H9 (cell line): ENCODE measurements around the gene ENAM. TPM values are rescaled to one million over a fixed set of nuclear protein-coding genes. Genes with fewer than 3 reads are reported as not detected.

Experiments used
- DNase-seq: peaks from one replicate; pipeline ENCODE4 v3.0.0-alpha.2; 2017
- H2AFZ ChIP-seq: one replicate; pipeline ENCODE4 v1.6.1; 2013; ENCODE audit warnings: mild to moderate bottlenecking, low read length, control low read depth, moderate library complexity
- H2AK5ac ChIP-seq: 2 replicates; pipeline ENCODE4 v1.6.1; 2013; ENCODE audit warnings: low read length, control low read depth, mixed read lengths; ENCODE audit not compliant: insufficient read length
- H2BK120ac ChIP-seq: one replicate; pipeline ENCODE4 v1.6.1; 2013; ENCODE audit warnings: low read depth, mild to moderate bottlenecking, low read length, control low read depth, inconsistent platforms; ENCODE audit not compliant: poor library complexity, severe bottlenecking
- H2BK12ac ChIP-seq: 2 replicates; pipeline ENCODE4 v1.6.1; 2013; ENCODE audit warnings: low read length, control low read depth, mixed read lengths, low read depth; ENCODE audit not compliant: insufficient read length
- H2BK15ac ChIP-seq: 2 replicates; pipeline ENCODE4 v1.6.1; 2013; ENCODE audit warnings: low read depth, low read length, control low read depth
- H2BK20ac ChIP-seq: one replicate; pipeline ENCODE4 v1.6.1; 2013; ENCODE audit warnings: low read depth, mild to moderate bottlenecking, low read length, control low read depth, inconsistent platforms; ENCODE audit not compliant: poor library complexity, severe bottlenecking
- H2BK5ac ChIP-seq: 2 replicates; pipeline ENCODE4 v1.6.1; 2013; ENCODE audit warnings: low read length, control low read depth, mixed read lengths; ENCODE audit not compliant: insufficient read length
- H3K14ac ChIP-seq: 2 replicates; pipeline ENCODE4 v1.6.1; 2013; ENCODE audit warnings: low read length, control low read depth; ENCODE audit not compliant: insufficient read depth
- H3K18ac ChIP-seq: 2 replicates; pipeline ENCODE4 v1.6.1; 2013; ENCODE audit warnings: low read depth, mild to moderate bottlenecking, mixed read lengths, low read length, control low read depth; ENCODE audit not compliant: insufficient read length
- H3K23ac ChIP-seq: 2 replicates; pipeline ENCODE4 v1.6.1; 2013; ENCODE audit warnings: low read length, control low read depth, mixed read lengths, low read depth; ENCODE audit not compliant: insufficient read length
- H3K23me2 ChIP-seq: 2 replicates; pipeline ENCODE4 v1.6.1; 2013; ENCODE audit warnings: low read depth, mild to moderate bottlenecking, mixed read lengths, low read length, control low read depth; ENCODE audit not compliant: insufficient read length, poor library complexity, severe bottlenecking
- H3K27ac ChIP-seq: 2 replicates; pipeline ENCODE4 v1.5.1; 2013; ENCODE audit warnings: low read length, control low read depth, mixed read lengths, low read depth; ENCODE audit not compliant: insufficient read length
- H3K27me3 ChIP-seq: 2 replicates; pipeline ENCODE4 v1.6.1; 2013; ENCODE audit warnings: low read length, control low read depth, inconsistent platforms; ENCODE audit not compliant: insufficient read depth
- H3K4ac ChIP-seq: 2 replicates; pipeline ENCODE4 v1.6.1; 2013; ENCODE audit warnings: low read depth, mild to moderate bottlenecking, control low read depth, inconsistent platforms, low read length, moderate library complexity
- H3K4me1 ChIP-seq: 2 replicates; pipeline ENCODE4 v1.6.1; 2013; ENCODE audit warnings: low read length, control low read depth, inconsistent platforms; ENCODE audit not compliant: insufficient read depth
- H3K4me2 ChIP-seq: 2 replicates; pipeline ENCODE4 v1.6.1; 2013; ENCODE audit warnings: low read length, control low read depth, mixed read lengths; ENCODE audit not compliant: insufficient read length, insufficient read depth
- H3K56ac ChIP-seq: 2 replicates; pipeline ENCODE4 v1.6.1; 2013; ENCODE audit warnings: low read depth, mild to moderate bottlenecking, mixed read lengths, low read length, control low read depth; ENCODE audit not compliant: insufficient read length
- H3K79me1 ChIP-seq: 2 replicates; pipeline ENCODE4 v1.6.1; 2013; ENCODE audit warnings: low read depth, mild to moderate bottlenecking, moderate library complexity, low read length, control low read depth, inconsistent platforms; ENCODE audit not compliant: insufficient read depth, poor library complexity, severe bottlenecking
- H3K79me2 ChIP-seq: 2 replicates; pipeline ENCODE4 v1.6.1; 2013; ENCODE audit warnings: low read length, control low read depth, inconsistent platforms; ENCODE audit not compliant: insufficient read depth
- H3K9ac ChIP-seq: 2 replicates; pipeline ENCODE4 v1.6.1; 2013; ENCODE audit warnings: low read length, control low read depth, mixed read lengths; ENCODE audit not compliant: insufficient read length; ENCODE audit errors: extremely low read depth
- H3K9me3 ChIP-seq: one replicate; pipeline ENCODE4 v1.6.1; 2013; ENCODE audit warnings: low read depth, low read length, inconsistent platforms; ENCODE audit not compliant: control insufficient read depth
- H3T11ph ChIP-seq: one replicate; pipeline ENCODE4 v1.6.1; 2013; ENCODE audit warnings: mild to moderate bottlenecking, low read length, control low read depth, inconsistent platforms
- H4K20me1 ChIP-seq: one replicate; pipeline ENCODE4 v1.6.1; 2013; ENCODE audit not compliant: control insufficient read depth, insufficient read length, insufficient read depth
- H4K5ac ChIP-seq: 2 replicates; pipeline ENCODE4 v1.6.1; 2013; ENCODE audit warnings: low read depth, mild to moderate bottlenecking, mixed read lengths, low read length, control low read depth; ENCODE audit not compliant: insufficient read length
- H4K8ac ChIP-seq: replicated peaks from 2 replicates; pipeline ENCODE4 v1.6.1; 2013; ENCODE audit warnings: low read length, control low read depth, mixed read lengths, low read depth; ENCODE audit not compliant: insufficient read length
- H4K91ac ChIP-seq: 2 replicates; pipeline ENCODE4 v1.6.1; 2013; ENCODE audit warnings: low read depth, mild to moderate bottlenecking, moderate library complexity, mixed read lengths, low read length, control low read depth; ENCODE audit not compliant: insufficient read length
- H3K27ac Mint-ChIP-seq, 3 experiments: 2 replicates in 2 of 3; 3 replicates in 1 of 3; pipeline ENCODE4 v1.8.0; 2020 to 2021; ENCODE audit warnings: mixed read lengths in 3 of 3, mild to moderate bottlenecking in 1 of 3, moderate library complexity in 1 of 3
- H3K27me3 Mint-ChIP-seq: 2 replicates; pipeline ENCODE4 v1.8.0; 2021; ENCODE audit warnings: low read depth, mild to moderate bottlenecking, moderate library complexity, mixed read lengths
- H3K36me3 Mint-ChIP-seq, 3 experiments: 2 replicates in 2 of 3; 3 replicates in 1 of 3; pipeline ENCODE4 v1.8.0; 2020 to 2021; ENCODE audit warnings: low read depth in 3 of 3, mixed read lengths in 3 of 3; ENCODE audit not compliant: insufficient read depth in 1 of 3
- H3K4me1 Mint-ChIP-seq, 2 experiments: 2 replicates each; pipeline ENCODE4 v1.8.0; 2020; ENCODE audit warnings: mixed read lengths in 2 of 2
- H3K4me3 Mint-ChIP-seq, 2 experiments: 2 replicates in 1 of 2; 3 replicates in 1 of 2; pipeline ENCODE4 v1.8.0; 2020 to 2021; ENCODE audit warnings: mild to moderate bottlenecking in 2 of 2, mixed read lengths in 2 of 2, moderate library complexity in 1 of 2
- H3K9me3 Mint-ChIP-seq, 2 experiments: 2 replicates in 1 of 2; 3 replicates in 1 of 2; pipeline ENCODE4 v1.8.0; 2020; ENCODE audit warnings: mild to moderate bottlenecking in 2 of 2, mixed read lengths in 2 of 2, moderate library complexity in 1 of 2
- CTCF ChIP-seq: fragments of 200-600 bp; sonication (generic); conservative IDR thresholded peaks from 3 replicates; pipeline ENCODE4 v1.8.0; 2021; ENCODE audit warnings: antibody characterized with exemption, mild to moderate bottlenecking
- WGBS: extraction: QIAGEN DNeasy Blood & Tissue Kit; methylation state at CpG from one replicate; pipeline ENCODE4 v1.1.7; 2013; ENCODE audit warnings: missing lambda C conversion rate, low lambda C conversion rate, mixed read lengths; ENCODE audit not compliant: insufficient read length; ENCODE audit errors: extremely low coverage; 5-methylcytosine and 5-hydroxymethylcytosine counted together
- total RNA-seq: library from RNA; stranded (reverse); gene quantifications from 2 replicates; pipeline ENCODE4 v1.2.1, GENCODE V29; 2021

The ENAM gene
- total RNA-seq, 1 experiment from 2014 or later = not detected

GRCh38 chr4:70619288-70619687 lies 9.3 kb upstream of the ENAM start:
- Histone ChIP-seq H3K9me3 (no peaks in the 10 kb centered on the region), H4K91ac (no peak overlapping the region), H3K4me1 (no peaks in the 10 kb centered on the region), H2AK5ac (no peak overlapping the region), H3T11ph (no peak overlapping the region), H2BK120ac (no peak overlapping the region), H3K27ac (no peak overlapping the region), H3K14ac (no peak overlapping the region), H2BK5ac (no peak overlapping the region), H3K4me2 (no peak overlapping the region), H4K20me1 (no peaks in the 10 kb centered on the region), H3K4ac (no peak overlapping the region), H2BK20ac (no peak overlapping the region), H3K79me2 (no peaks in the 10 kb centered on the region), H3K79me1 (no peaks in the 10 kb centered on the region), H3K23ac (no peak overlapping the region), H3K18ac (no peak overlapping the region), H4K8ac (no peak overlapping the region), H3K56ac (no peak overlapping the region), H3K27me3 (no peaks in the 10 kb centered on the region), H2BK15ac (no peak overlapping the region), H3K9ac (no peak overlapping the region), H2AFZ (no peak overlapping the region), H4K5ac (no peak overlapping the region), H2BK12ac (no peak overlapping the region), H3K23me2 (no peaks in the 10 kb centered on the region)
- H3K27me3 Mint-ChIP-seq = no peaks in the 10 kb centered on the region
- no peak overlapping the region for H3K27ac Mint-ChIP-seq
- no peak for TF ChIP-seq CTCF
- H3K4me1 Mint-ChIP-seq = peaks cover 0 to under 1% of the 10 kb centered on the region in 2 experiments; a peak in 1 of 4 replicates
- H3K4me3 Mint-ChIP-seq = no peak overlapping the region
- WGBS = no CpG with 5 or more reads among the region's 4 CpGs
- H3K36me3 Mint-ChIP-seq = no peaks in the 10 kb centered on the region
- H3K9me3 Mint-ChIP-seq = no peaks in the 10 kb centered on the region
- DNase-seq = no peak
